ENCODE results near the gene CCR7.

CCR7 gene

DNA sequence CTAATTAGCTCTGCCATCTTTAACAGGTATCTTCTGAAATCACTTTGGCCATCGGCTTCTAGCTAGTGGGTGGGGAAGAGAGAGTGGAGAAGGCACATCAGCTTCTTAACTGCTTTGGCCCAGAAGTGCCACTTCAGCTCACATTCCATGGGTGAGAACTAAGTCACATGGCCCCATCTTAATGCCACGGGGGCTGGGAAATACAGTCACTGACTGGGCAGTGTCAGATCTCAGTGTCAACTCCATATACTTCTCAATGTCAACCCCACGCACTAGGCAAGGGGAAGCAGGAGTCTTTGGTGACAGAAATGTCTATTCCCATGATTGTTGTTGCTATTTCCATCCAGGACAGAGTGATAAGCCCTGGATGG is 29.4 kb downstream of the CCR7 start:
- DNase-seq (ENCODE audit: low read depth in 2 of 2), result no peak

DNA sequence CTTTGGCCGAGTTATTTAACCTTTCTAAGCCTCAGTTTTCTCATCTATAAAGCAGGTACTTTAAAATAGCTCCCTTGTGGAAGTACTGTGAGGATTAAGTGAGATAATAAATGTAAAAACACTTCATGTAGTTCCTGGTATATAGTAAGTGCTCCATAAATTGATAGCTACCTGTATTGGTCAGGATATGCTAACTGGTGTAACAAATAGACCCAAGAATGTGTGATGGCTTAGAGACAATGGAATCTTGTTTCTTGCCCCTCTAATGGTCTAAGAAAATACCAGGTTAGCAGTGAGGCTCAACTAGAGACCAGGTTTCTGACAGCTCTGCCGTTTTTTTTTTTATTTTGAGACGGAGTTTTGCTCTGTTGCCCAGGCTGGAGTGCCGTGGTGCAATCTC is 29.8 kb downstream of the CCR7 start:
- DNase-seq (ENCODE audit: low read depth in 2 of 2), result no peak

DNA sequence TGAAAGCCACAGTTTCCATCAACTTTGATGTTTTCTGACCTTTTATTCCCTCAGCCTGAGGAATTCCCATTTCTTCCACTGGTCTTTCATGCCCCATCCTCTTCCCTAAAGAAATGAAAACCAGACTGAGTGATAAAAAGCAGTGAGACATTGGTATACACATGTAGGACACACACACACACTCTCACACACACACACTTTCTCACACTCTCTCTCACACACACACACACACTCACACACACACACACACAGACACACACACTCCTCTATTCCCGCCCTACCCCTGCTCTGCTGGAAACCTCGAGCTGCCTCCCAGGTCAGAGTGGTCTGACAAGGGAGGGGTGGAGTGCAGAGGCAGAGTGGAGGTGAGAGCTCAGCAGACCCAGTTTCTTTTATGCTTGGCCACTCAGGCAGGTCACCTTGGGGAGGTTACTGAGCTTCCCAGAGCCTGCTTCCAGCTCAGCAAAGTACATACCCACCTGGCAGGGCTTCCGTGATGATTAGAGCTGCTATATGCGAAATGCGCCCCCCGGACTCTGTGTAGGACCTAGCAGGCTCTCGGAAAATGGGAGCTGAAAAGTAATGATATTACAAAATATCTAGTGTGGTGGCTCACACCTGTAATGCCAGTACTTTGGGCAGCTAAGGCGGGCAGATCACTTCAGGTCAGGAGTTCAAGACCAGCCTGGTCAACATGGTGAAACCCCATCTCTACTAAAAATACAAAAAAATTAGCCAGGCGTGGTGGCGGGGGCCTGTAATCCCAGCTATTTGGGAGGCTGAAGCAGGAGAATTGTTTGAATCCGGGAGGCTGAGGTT is 30.7 kb downstream of the CCR7 start:
- no peak for DNase-seq (ENCODE audit: low read depth in 2 of 2)

DNA sequence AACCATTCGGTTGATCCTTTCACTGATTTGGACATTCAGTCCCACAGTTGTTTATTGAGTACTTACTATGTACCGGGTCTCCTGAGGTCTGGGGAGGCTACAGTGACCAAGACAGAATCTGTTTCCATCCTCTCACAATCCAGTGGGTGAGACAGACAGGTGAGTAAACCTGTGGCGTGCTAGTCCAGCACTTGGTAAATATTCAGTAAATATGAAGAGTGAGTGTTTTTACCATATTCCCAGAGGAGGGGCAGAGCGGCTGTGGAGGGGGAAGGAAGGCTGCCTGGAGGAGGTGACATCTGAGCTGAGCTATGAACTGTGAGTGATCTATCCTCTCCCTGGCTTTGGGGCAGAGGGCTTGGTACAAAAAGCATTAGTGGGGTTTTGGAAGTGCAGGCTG is 31.4 kb downstream of the CCR7 start:
- DNase-seq (ENCODE audit: low read depth in 2 of 2), result no peak

DNA sequence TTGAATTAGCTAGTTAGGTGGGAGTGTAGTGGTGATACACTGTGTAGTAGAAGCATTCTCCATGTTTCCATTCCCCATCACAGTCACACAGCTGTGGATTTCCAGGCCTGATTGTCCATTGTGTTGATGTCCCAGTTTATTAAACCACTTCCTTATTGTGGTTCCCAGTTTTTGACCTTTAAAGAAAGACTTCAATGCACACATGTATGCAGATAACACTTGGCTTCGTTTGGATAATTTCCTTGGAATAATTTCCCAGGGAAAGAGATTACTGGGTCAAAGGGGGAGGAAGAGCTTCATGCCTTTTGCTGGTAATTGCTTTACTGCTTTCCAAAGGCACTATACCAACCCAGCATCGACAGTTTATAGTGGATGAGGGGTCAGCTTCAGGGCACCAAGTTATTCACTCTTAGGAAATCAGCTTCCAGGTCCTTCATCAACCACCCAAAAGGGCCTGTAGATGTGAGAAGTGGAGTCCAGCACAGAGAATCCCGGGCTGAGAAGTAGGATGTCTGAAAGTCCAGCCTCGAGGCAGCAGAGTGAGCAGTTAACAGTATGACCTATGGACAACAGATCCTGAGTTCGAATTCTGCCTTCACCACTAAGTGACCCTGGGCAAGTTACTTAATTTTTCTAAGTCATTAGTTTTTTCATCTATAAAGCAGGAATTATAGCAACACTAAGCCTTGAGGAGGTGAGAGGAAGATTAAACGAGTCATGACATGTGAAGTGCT is 32.6 kb downstream of the CCR7 start:
- DNase-seq (ENCODE audit: low read depth in 2 of 2), result no peak

DNA sequence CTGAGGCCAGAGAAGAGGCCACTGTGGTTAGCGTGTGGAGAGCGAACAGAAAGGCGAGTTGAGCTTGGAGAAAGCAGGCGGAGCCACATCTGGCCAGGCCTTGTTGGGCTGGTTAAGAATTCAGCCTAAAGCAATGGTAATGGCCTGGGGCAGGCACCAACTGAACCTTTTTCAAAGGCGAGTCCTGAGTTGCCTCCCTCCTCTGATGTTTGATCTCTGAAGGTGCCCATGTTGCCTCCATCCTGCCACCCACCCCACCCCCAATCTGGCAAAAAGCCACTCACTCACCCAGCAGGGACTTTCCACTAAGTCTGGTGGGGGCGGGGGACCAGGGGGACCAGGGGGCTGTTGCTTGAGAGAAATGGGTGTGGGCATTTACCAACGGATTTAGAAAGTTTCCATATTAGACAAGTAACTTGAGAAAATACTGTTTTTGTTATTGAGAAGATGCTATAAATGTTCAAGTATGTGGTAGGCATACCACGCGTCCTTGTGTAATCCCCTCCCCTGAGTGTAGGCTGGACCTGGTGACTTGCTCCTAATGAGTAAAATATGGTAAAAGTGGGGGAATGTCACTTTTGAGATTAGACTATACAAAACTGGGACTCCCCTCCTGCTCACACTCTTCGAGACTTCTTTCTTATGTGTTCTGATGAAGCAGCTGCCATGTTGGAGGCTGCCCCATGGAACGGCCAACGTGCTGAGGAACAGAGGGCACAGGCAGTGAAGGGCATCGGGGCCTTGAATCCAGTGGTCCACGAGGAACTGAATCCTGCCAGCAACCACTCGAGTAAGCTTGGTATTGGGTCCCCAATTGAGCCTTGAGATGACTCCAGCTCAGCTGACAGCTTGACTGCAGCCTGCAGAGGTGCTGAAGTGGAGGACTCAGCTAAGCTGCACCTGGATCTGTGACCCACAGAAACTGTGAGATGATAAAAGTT is 34.0 kb downstream of the CCR7 start:
- DNase-seq (ENCODE audit: low read depth in 2 of 2), result peak; percentile 55 to 81

DNA sequence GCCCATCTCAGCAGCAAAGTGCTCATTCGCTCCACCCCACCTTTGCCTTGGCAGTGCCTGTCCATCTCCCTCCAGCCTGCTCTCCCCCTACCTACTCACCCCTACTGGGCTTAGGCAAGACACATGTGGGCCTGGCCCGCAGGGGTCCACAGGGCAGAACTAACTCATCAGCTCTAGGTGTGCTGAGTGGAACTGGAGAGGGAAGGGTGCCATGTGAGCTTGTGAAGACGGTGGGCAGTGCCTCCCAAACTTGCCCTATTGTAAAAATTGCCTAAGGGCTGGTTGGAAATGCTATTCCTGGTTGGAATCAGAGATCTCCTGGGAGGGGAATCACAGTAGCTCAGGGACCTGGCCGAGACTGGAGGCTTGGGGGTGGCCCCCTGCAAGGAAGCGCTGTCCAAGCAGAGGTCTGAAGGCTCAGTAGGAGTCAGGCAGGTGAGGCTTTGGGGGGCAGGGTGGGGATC is 34.7 kb downstream of the CCR7 start:
- DNase-seq (ENCODE audit: low read depth in 2 of 2), result no peak

DNA sequence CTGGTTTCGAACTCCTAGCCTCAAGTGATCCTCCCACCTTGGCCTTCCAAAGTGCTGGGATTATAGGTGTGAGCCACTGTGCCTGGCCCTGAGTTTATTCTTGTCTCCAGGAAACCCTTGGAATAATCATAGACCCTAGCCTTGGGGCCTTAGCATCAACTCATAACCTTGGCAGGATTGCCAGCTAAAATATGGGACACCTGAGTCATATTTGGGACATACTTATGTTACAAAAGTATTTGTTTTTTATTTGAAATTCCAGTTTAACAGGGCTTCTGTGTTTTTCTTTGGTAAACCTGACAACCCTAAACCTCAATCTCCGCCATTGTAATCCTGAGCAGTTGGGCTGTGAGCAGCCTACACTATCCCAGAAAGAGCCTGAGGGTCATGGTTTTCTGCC is 35.3 kb downstream of the CCR7 start:
- no peak for DNase-seq (ENCODE audit: low read depth in 2 of 2)

DNA sequence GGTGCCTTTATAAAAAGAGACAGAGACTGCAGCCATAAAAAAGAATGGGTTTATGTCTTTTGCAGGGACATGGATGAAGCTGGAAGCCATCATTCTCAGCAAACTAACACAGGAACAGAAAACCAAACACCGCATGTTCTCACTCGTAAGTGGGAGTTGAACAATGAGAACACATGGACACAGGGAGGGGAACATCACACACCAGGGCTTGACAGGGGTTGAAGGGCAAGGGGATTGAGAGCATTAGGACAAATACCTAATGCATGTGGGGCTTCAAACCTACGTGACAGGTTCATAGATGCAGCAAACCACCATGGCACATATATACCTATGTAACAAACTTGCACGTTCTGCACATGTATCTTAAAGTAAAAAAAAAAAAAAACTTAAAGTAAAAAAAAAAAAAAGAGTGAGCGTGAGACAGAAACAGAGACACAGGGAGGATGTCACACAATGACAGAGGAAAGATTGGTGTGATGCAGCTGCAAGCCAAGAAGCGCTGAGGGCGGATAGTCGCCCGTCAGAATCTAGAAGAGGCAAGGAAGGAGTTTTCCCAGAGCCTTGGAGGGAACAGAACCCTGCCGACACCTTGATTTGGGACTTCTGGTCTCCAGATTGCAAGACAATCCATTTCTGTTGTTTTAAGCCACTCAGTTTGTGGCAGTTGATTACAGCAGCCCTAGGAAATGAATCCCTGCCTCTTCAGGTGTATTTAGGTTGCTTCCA is 36.4 kb downstream of the CCR7 start:
- DNase-seq (ENCODE audit: low read depth in 2 of 2), result no peak

DNA sequence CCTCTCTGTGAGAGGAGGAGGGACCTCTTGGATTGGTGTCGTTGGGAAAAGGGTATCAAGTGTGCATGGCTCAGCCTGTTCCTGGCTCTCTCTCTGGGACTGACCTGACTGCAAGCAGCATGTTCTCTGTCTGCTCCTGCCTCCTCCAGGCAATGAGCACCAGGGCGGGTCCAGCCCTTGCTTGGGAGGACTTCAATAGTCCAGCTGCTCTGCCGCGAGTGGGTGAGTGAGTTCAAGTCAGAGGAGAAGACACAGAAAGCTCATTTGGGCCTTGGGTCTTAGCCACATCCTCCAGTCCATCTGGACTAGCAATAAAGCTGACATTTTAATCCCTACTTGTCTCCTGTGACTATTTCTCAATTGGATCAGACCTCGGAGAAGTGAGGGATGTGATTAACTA is 38.6 kb downstream of the CCR7 start:
- DNase-seq (ENCODE audit: low read depth in 2 of 2), result no peak

DNA sequence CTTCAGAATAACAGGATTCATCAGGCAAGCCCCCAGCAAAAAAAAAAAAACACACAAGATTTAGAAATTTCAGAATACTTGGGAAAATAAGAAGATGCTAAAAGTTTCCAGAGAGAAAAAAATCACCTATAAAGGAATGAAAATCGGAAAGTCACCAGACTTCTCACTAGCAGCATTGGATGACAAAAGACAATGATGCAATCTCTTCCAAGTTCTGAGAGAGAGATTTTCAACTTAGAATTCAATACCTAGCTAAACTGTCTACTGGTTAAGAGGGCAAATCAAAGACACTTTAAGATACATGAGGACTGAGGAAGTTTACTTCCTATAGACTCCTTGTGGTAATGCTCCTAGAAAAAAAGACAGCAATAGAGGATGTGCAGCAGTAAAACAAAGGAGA is 40.0 kb downstream of the CCR7 start:
- no peak for DNase-seq (ENCODE audit: low read depth in 2 of 2)

DNA sequence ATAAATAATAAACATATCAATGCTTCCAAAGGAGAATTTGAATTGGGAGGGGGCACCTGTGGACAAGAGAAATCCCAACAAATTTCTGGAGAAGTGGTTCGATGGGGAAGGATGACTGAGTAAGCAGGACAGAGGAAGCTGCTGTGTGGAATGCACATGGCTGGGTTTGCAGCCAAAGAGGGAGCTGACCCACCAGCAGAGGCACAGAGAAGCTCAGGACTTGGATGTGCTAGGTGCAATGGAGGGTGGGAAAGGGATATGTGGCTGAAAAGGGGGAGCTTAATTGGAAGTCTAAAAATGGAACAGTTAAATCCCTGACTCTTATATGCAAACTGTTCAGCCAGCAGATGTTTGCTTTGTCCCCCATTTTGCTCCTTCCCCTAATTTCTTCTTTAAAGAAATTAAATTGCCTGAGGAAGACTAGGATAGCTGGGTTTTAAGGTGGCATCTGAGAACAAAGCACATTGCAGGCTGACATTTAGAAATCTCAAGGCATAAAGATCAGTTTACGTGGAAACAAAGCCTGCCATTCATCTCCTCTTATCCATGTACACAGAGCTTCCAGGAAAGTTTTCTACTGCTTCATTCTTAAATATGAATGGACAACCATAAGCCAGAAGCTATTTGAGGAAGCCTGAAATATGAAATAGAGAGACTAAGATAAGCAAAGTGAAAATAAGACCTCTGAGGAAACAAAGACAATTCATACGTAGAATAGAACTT is 40.9 kb downstream of the CCR7 start:
- DNase-seq (ENCODE audit: low read depth in 2 of 2), result no peak

DNA sequence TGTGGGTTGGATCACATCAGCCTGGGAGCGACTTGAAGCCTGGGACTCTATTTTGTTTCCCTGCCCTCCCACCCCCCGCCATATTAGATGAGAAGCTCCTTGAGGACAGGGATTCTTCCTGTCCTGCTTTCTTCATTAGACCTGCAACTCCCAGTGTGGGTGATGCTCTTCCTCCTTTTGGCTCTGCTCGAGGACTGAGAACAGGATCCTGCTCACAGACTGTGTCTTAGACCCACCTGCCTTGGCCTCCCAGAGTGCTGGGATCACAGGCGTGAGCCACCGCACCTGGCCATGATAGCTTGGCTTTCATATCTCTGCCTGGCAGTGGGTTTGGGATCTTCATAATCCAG is 42.3 kb downstream of the CCR7 start:
- DNase-seq (ENCODE audit: low read depth in 2 of 2), result no peak

DNA sequence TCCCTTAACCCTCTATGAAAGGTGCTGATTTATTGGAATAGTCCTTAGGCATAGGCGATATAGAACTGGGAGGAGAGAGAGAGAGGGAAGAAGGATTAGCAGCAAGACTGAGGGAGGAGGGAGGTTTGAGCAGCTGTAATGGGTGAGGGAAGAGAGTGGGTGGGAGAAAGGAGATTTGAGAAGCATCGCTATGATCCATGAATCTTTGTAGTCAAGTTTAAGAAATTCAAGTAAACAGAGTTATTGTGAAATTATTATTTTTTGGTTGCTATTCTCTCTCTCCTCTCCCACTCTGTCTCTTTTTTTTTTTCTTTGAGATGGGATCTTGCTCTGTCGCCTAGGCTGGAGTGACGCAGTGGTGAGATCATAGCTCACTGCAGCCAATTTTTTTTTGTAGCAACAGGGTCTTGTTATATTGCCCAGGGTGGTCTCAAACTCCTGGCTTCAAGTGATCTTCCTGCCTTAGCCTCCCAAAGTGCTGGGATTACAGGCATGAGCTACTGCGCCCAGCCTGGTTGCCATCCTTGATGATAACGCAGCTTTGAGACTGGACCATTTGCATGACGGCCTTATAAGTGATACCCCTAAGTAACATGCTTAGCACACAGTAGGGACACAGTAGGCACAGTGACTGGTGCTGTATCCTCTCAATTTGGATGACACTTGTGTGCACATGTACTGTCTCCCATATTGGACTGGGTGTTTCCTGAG is 42.9 kb downstream of the CCR7 start:
- no peak for DNase-seq (ENCODE audit: low read depth in 2 of 2)

DNA sequence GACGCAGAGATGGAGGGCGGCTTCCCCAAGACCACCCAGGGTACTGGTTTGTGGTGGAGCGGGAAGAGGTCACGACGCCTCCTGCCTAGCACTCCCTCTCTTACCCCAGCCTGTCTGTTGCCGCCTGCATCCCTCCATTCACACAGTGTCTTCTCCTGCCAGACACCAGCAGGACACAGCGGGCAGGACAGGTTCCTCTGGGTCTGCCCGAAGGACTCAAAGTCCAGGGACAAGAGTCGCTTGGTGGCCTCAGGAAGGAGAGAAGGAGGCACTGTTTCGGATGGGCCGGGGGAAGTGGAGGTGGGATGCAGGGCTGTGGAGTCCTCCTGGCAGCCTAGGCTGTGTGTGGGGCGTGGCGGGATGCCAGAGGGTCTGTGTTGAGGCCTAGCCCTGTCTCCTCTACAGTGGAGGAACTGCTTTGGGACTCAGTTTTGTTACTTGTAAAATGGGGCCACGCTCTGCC is 44.2 kb downstream of the CCR7 start:
- no peak for DNase-seq (ENCODE audit: low read depth in 2 of 2)

DNA sequence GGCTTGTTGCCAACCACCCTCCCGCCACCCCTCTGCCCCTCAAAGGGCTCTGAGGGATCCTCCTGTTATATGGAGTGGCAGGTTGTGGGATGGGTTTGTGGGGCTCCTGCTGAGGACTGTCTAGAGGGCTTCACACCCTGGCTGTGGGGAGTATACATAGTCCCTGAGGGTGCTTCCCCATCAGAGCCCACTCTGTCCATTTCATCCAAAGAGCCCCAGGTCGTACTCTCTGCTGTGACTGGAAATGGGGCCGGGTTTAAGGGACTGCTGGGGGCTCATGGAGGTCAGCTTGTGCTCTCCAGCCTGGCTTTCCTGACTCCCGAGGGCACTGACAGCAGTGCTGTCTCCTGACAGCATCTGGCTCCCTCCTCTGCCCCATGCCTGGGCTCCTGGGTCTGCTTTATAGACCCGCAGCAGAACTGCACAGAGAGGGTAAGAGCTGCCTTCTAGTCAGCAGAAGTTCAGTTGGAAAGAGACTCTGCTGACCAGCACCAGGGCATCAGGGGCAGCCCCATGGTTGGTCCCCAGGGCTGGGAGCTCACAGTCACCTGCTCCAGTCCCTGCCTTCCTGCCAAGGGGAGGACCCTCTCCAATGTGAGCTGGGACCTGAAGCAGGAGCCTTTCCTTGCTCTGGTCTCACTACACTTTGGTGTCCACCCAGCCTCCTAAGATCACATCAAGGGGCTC is 46.0 kb downstream of the CCR7 start:
- DNase-seq (ENCODE audit: low read depth in 2 of 2), result no peak

DNA sequence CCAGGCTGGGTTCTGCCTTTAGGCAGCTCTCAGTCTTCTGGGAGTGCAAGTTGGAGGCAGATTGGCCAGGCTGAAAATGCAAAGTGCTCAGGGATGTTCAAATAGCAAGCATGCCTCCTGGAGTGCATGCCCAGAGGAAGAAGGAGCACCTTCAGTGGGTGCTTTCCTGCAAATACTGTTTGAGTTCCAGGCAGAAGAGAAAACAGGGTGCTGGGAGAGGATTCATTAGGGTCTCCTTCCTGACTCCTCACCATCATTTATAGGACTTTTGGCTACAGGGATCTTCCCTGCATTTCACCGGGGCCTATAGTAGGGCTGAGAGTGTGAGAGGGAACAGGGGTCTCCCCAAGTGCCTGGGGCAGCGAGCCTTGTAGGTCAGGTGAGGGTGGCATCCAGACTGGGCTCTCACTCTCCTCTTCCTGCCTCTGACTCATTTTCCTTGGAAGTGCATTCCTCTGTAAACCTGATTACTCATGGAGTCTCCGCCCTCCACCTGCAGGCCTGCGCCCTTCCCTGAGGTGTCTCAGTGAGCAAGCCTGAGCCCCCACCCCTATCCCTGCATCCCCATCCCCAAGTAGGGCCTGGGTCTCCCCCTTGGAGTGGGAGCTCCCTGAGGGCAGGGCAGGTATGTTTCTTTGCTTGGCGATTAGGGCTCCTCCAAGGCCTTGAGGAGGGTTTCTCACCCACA is 46.7 kb downstream of the CCR7 start:
- no peak for DNase-seq (ENCODE audit: low read depth in 2 of 2)

DNA sequence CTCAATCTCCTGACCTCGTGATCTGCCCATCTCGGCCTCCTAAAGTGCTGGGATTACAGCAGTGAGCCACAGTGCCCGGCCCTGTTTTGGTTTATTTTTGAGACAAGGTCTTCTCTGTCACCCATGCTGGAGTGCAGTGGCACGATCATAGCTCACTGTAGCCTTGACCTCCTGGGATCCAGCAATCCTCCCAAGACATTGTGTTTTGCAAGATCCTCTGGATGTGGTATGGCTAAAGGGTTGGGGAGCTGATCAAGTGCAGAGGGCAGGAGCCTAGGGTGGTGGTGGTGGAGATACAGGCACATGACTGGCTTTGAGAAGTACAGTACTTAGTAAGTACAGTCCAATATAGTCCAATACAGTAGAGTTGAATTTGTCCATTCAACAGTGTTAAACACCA is 47.3 kb downstream of the CCR7 start:
- DNase-seq (ENCODE audit: low read depth in 2 of 2), result no peak

DNA sequence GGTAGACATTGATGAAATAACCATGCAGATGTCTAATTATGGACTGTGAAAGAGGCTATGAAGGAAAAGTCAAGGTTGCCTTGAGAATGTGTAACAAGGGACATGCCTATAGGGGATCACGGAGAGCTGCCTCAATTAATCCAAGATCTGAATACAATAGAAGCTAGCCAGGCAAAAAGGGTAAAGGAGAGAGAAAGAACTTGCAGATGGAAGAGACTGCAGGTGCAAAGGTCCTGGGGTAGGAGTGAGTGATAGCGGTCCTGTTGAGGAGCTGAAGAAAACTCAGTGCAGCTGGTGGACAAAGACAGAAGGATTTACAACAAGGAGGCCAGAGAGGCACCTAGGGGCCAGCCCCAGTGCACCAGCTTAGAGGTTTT is 48.0 kb downstream of the CCR7 start:
- no peak for DNase-seq (ENCODE audit: low read depth in 2 of 2)

Data from stimulated activated CD4-positive, alpha-beta T cell treated with anti-CD3 and anti-CD28 coated beads, Interleukin-12 subunit alpha, Interleukin-12 subunit beta, amount 100 ng/mL, for 24 hours (primary cell).